ENCODE results near the gene METTL22.
A peak's percentile ranks its signal among the peaks of the same experiment; 100 is the strongest.

The METTL22 gene

DNA sequence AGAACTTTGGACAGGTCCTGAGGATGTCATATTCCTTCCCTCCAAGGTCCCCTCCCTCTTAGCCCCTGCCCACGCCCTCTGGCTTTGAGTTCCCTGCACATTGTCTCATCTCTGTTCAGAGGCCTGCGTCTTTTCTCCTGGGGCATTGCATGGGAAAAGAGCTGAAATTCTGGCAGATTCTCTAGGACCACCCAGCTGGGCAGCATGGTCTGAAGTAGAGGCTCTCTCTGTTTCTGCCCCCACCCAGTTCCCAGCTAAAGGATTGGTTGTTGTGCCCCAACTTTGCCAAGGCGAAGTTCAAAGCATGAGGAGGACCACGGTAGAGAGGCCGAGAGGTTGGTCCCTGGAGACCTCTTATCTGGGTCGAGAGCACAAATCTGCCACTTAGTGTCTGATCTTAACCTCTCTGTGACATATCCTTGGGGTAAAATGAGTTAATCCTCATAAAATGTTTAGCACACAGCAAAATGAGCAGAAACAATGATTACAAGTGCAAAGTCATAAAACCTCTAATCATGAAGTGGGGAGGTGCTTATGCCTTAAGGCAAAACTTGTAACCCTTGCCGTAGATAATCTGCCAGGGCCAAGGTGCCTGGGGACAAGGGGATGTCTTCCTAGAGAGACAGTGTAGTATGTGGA is 55.4 kb downstream of the METTL22 start:
- 74% methylated on average over 6 of the region's 7 CpGs for WGBS
- Histone ChIP-seq H3K4me3 (ENCODE audit: insufficient read depth in 1 of 2, low read depth in 1 of 2, low read length in 2 of 2) (no peak overlapping the region), H3K9ac (ENCODE audit: low read length) (no peak overlapping the region), H2AK5ac (ENCODE audit: low read length, severe bottlenecking) (no peak overlapping the region), H3K14ac (ENCODE audit: low read length in 2 of 2) (no peak overlapping the region), H3K23ac (ENCODE audit: low read length in 2 of 2) (no peak overlapping the region), H3K27me3 (ENCODE audit: control insufficient read depth in 1 of 2, insufficient read depth in 1 of 2, low read length in 2 of 2) (peaks cover 5 to 30% of the 10 kb centered on the region in 2 experiments), H3K9me3 (ENCODE audit: control insufficient read depth, low read length) (peaks cover 5% of the 10 kb centered on the region), H3K4me2 (ENCODE audit: low read length, poor library complexity, severe bottlenecking) (no peak overlapping the region), H2BK12ac (ENCODE audit: low read length in 2 of 2) (no peak overlapping the region), H2BK5ac (ENCODE audit: low read depth, low read length, poor library complexity, severe bottlenecking) (no peak overlapping the region), H2AFZ (ENCODE audit: low read depth, low read length) (no peak overlapping the region), H4K91ac (ENCODE audit: low read length) (no peak overlapping the region), H3K4ac (ENCODE audit: low read depth in 1 of 2, low read length in 2 of 2) (no peak overlapping the region), H3K79me1 (replicated peaks; ENCODE audit: low read length, poor library complexity, severe bottlenecking) (peaks cover 4% of the 10 kb centered on the region), H2BK15ac (ENCODE audit: low read depth, poor library complexity, severe bottlenecking) (no peak overlapping the region), H3K27ac (ENCODE audit: low read length, poor library complexity, severe bottlenecking) (no peak overlapping the region), H3K4me1 (ENCODE audit: control insufficient read depth, insufficient read depth, low read depth, low read length) (peaks cover 13% of the 10 kb centered on the region), H3K36me3 (ENCODE audit: control insufficient read depth in 1 of 2, insufficient read depth in 2 of 2, low read depth in 1 of 2, low read length in 2 of 2) (no peaks in the 10 kb centered on the region), H3K18ac (ENCODE audit: low read depth in 1 of 2, low read length in 2 of 2) (no peak overlapping the region), H2BK120ac (ENCODE audit: low read depth, low read length) (no peak overlapping the region), H4K8ac (ENCODE audit: low read length) (no peak overlapping the region)
- DNase-seq = no peak

DNA sequence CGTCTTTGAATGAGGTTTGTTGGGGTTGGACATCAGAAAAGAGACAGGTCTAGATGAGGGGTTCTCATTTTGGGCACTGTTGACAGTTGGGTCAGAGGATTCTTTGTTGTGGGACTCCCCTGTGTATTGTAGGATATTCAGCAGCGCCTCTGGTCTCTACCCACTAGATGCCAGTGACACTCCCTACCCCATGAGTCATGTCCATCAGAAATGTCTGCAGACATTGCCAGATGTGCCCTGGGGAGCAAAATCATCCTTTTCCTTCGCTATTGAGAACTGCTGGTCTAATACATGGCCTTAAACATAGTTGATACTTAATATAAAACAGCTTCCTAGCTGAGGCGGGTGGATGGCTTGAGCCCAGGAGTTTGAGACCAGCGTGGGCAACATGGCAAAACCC is 56.0 kb downstream of the METTL22 start:
- H3K36me3 ChIP-seq (ENCODE audit: control insufficient read depth in 1 of 2, insufficient read depth in 2 of 2, low read depth in 1 of 2, low read length in 2 of 2) = no peaks in the 10 kb centered on the region
- no peak overlapping the region for H2BK5ac ChIP-seq (ENCODE audit: low read depth, low read length, poor library complexity, severe bottlenecking)
- H2AK5ac ChIP-seq (ENCODE audit: low read length, severe bottlenecking) = no peak overlapping the region
- no peak overlapping the region for H3K18ac ChIP-seq (ENCODE audit: low read depth in 1 of 2, low read length in 2 of 2)
- H3K27ac ChIP-seq (ENCODE audit: low read length, poor library complexity, severe bottlenecking) = no peak overlapping the region
- H3K14ac ChIP-seq (ENCODE audit: low read length in 2 of 2) = no peak overlapping the region
- H3K79me1 ChIP-seq (replicated peaks; ENCODE audit: low read length, poor library complexity, severe bottlenecking) = peaks cover 4% of the 10 kb centered on the region
- no peak overlapping the region for H3K23ac ChIP-seq (ENCODE audit: low read length in 2 of 2)
- no peak overlapping the region for H2BK15ac ChIP-seq (ENCODE audit: low read depth, poor library complexity, severe bottlenecking)
- peaks cover 5% of the 10 kb centered on the region for H3K9me3 ChIP-seq (ENCODE audit: control insufficient read depth, low read length)
- no peak overlapping the region for H2AFZ ChIP-seq (ENCODE audit: low read depth, low read length)
- H2BK12ac ChIP-seq (ENCODE audit: low read length in 2 of 2) = no peak overlapping the region
- H3K9ac ChIP-seq (ENCODE audit: low read length) = no peak overlapping the region
- H3K4ac ChIP-seq (ENCODE audit: low read depth in 1 of 2, low read length in 2 of 2) = no peak overlapping the region
- no peak overlapping the region for H2BK120ac ChIP-seq (ENCODE audit: low read depth, low read length)
- DNase-seq = no peak
- no peak overlapping the region for H4K8ac ChIP-seq (ENCODE audit: low read length)
- 66% methylated on average over 3 of the region's 5 CpGs for WGBS
- peaks cover 5 to 30% of the 10 kb centered on the region in 2 experiments for H3K27me3 ChIP-seq (ENCODE audit: control insufficient read depth in 1 of 2, insufficient read depth in 1 of 2, low read length in 2 of 2)
- peaks cover 13% of the 10 kb centered on the region for H3K4me1 ChIP-seq (ENCODE audit: control insufficient read depth, insufficient read depth, low read depth, low read length)
- no peak overlapping the region for H3K4me3 ChIP-seq (ENCODE audit: insufficient read depth in 1 of 2, low read depth in 1 of 2, low read length in 2 of 2)
- H4K91ac ChIP-seq (ENCODE audit: low read length) = no peak overlapping the region
- no peak overlapping the region for H3K4me2 ChIP-seq (ENCODE audit: low read length, poor library complexity, severe bottlenecking)

DNA sequence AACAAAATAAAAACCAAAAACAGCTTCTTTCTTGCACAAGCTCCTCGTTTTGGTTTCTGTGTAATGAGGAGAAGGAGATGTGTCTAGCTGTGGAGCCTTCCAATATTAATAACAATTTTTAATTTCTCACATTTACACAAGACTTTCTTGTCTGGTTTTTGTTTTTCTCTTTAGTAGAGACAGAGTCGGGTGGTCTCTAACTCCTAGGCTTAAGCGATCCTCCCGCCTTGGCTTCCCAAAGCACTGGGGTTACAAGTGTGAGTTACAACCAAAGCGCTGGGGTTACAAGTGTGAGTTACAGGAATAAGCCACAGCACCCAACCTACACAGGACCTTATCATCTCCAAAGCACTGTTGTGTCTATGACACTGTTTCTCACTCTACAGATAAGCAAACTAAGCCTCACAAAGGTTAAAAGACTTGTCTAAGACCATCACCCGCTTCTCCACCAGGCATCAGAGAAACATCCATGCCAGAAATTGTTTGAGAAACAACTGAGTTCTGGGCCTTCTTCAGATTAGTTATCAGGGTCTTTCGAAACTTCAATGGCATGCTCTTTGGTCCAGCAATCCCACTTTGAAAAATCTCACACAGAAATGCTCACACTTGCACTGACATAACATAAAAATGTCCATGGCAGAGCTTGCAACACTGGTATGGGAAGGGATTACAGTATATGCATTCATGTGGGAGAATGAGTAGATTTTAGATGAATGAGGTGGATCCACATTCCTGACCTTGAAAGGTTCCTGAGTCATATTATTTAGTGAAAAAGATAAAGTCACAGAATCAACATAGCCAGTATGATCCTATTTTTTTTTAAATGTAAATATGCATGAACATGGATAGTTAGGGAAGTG is 56.8 kb downstream of the METTL22 start:
- no peak overlapping the region for H2AK5ac ChIP-seq (ENCODE audit: low read length, severe bottlenecking)
- H3K4me3 ChIP-seq (ENCODE audit: insufficient read depth in 1 of 2, low read depth in 1 of 2, low read length in 2 of 2) = no peak overlapping the region
- H2BK120ac ChIP-seq (ENCODE audit: low read depth, low read length) = no peak overlapping the region
- H3K4me2 ChIP-seq (ENCODE audit: low read length, poor library complexity, severe bottlenecking) = no peak overlapping the region
- no peak overlapping the region for H4K91ac ChIP-seq (ENCODE audit: low read length)
- DNase-seq = peak; percentile 3
- no peak overlapping the region for H3K14ac ChIP-seq (ENCODE audit: low read length in 2 of 2)
- H3K9me3 ChIP-seq (ENCODE audit: control insufficient read depth, low read length) = peaks cover 5% of the 10 kb centered on the region
- WGBS = 88% methylated on average over 6 of the region's 7 CpGs
- H3K36me3 ChIP-seq (ENCODE audit: control insufficient read depth in 1 of 2, insufficient read depth in 2 of 2, low read depth in 1 of 2, low read length in 2 of 2) = no peaks in the 10 kb centered on the region
- H3K27ac ChIP-seq (ENCODE audit: low read length, poor library complexity, severe bottlenecking) = no peak overlapping the region
- peaks cover 5 to 30% of the 10 kb centered on the region in 2 experiments for H3K27me3 ChIP-seq (ENCODE audit: control insufficient read depth in 1 of 2, insufficient read depth in 1 of 2, low read length in 2 of 2)
- H3K23ac ChIP-seq (ENCODE audit: low read length in 2 of 2) = no peak overlapping the region
- no peak overlapping the region for H3K4ac ChIP-seq (ENCODE audit: low read depth in 1 of 2, low read length in 2 of 2)
- no peak overlapping the region for H4K8ac ChIP-seq (ENCODE audit: low read length)
- no peak overlapping the region for H3K18ac ChIP-seq (ENCODE audit: low read depth in 1 of 2, low read length in 2 of 2)
- H2BK15ac ChIP-seq (ENCODE audit: low read depth, poor library complexity, severe bottlenecking) = no peak overlapping the region
- no peak overlapping the region for H2BK5ac ChIP-seq (ENCODE audit: low read depth, low read length, poor library complexity, severe bottlenecking)
- H2AFZ ChIP-seq (ENCODE audit: low read depth, low read length) = no peak overlapping the region
- H3K79me1 ChIP-seq (replicated peaks; ENCODE audit: low read length, poor library complexity, severe bottlenecking) = peaks cover 4% of the 10 kb centered on the region
- peaks cover 13% of the 10 kb centered on the region for H3K4me1 ChIP-seq (ENCODE audit: control insufficient read depth, insufficient read depth, low read depth, low read length)
- no peak overlapping the region for H2BK12ac ChIP-seq (ENCODE audit: low read length in 2 of 2)
- no peak overlapping the region for H3K9ac ChIP-seq (ENCODE audit: low read length)

DNA sequence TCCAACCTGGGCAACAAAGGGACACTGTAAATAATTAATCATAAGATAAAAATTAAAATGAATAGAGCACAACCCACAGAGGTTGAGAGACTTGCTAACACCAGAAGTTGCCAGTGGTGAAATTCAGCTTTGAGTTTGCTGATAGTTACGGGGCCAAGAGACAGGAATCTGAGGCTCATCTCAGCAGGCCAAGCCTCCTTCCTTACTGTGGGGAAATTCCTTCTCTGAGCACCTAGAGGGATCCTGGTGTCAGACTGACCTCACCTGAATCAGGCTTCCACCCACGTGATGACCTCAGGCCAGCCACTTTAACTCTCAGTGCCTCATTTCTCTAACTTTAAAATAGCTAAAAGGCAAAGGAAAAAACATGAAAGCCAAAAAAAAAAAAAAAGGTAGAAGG is 57.7 kb downstream of the METTL22 start:
- Histone ChIP-seq H3K27me3 (ENCODE audit: control insufficient read depth in 1 of 2, insufficient read depth in 1 of 2, low read length in 2 of 2) (peaks cover 5 to 25% of the 10 kb centered on the region in 2 experiments), H3K18ac (ENCODE audit: low read depth in 1 of 2, low read length in 2 of 2) (no peak overlapping the region), H3K27ac (ENCODE audit: low read length, poor library complexity, severe bottlenecking) (no peak overlapping the region), H3K4me2 (ENCODE audit: low read length, poor library complexity, severe bottlenecking) (no peak overlapping the region), H2BK5ac (ENCODE audit: low read depth, low read length, poor library complexity, severe bottlenecking) (no peak overlapping the region), H2BK12ac (ENCODE audit: low read length in 2 of 2) (no peak overlapping the region), H4K91ac (ENCODE audit: low read length) (no peak overlapping the region), H3K4me1 (ENCODE audit: control insufficient read depth, insufficient read depth, low read depth, low read length) (peaks cover 10% of the 10 kb centered on the region), H3K79me1 (replicated peaks; ENCODE audit: low read length, poor library complexity, severe bottlenecking) (peaks cover 4% of the 10 kb centered on the region), H3K4me3 (ENCODE audit: insufficient read depth in 1 of 2, low read depth in 1 of 2, low read length in 2 of 2) (no peak overlapping the region), H3K14ac (ENCODE audit: low read length in 2 of 2) (no peak overlapping the region), H2BK15ac (ENCODE audit: low read depth, poor library complexity, severe bottlenecking) (no peak overlapping the region), H2AK5ac (ENCODE audit: low read length, severe bottlenecking) (no peak overlapping the region), H3K4ac (ENCODE audit: low read depth in 1 of 2, low read length in 2 of 2) (no peak overlapping the region), H3K9ac (ENCODE audit: low read length) (no peak overlapping the region), H4K8ac (ENCODE audit: low read length) (no peak overlapping the region), H3K9me3 (ENCODE audit: control insufficient read depth, low read length) (peaks cover 5% of the 10 kb centered on the region), H2BK120ac (ENCODE audit: low read depth, low read length) (no peak overlapping the region), H3K36me3 (ENCODE audit: control insufficient read depth in 1 of 2, insufficient read depth in 2 of 2, low read depth in 1 of 2, low read length in 2 of 2) (no peaks in the 10 kb centered on the region), H3K23ac (ENCODE audit: low read length in 2 of 2) (no peak overlapping the region), H2AFZ (ENCODE audit: low read depth, low read length) (no peak overlapping the region)
- WGBS = 85% methylated on average over 1 of the region's 2 CpGs
- no peak for DNase-seq
